HuH-7.5 (cell line): ENCODE measurements around the gene ASPG.

Experiments
- DNase-seq: peaks from one replicate; pipeline ENCODE4 v3.0.0; 2011; ENCODE audit warnings: low spot score

The ASPG gene

GRCh38 chr14:104105071-104105821, 19.7 kb downstream of the ASPG start:
- no peak for DNase-seq

GRCh38 chr14:104105822-104106470, 20.4 kb downstream of the ASPG start:
- no peak for DNase-seq

DNA sequence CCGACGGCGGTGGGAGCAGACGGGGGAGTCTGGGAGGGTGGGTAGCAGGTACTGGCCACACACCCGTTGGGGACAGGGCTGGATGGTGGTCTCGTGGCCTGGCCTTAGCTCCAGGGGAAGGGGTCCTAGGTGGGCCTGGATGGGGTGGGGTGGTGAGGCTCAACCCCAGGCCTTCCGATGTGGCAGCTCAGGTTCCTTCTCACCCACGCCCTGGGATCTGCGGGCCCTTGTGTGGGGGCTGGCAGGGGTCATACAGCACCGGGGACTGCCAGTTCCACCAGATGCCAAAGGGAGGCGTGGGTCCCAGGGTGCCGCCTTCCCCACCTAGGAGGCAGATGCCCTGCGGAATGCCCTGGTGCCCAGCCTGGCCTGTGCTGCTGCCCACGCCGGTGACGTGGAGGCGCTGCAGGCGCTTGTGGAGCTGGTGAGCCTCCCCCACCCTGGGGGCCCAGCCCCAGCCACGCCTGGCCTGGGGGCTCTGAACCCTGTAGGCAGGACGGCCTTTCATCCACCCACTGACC, 21.0 kb downstream of the ASPG start:
- DNase-seq = no peak

DNA sequence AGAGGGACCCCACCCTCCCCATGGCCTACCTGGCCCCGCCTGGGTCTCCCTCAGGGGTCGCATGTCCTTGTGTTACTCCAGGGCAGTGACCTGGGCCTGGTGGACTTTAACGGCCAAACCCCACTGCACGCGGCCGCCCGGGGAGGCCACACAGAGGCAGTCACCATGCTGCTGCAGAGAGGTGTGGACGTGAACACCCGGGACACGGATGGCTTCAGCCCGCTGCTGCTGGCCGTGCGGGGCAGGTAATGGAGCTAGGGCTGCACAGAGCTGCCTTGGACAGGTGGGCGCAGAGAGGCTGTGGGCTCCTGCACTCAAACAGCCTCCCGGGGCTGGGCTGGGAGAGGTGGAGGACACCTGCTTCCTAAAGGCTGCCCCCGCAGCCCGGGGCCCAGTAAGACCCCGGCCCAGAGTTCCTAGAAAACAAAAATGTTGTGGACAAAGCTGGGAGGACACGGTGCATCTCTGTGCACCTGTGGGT, 21.6 kb downstream of the ASPG start:
- no peak for DNase-seq

- no peak for DNase-seq
Measured at GRCh38 chr14:104107611-104108569, 22.4 kb downstream of the ASPG start.

DNA sequence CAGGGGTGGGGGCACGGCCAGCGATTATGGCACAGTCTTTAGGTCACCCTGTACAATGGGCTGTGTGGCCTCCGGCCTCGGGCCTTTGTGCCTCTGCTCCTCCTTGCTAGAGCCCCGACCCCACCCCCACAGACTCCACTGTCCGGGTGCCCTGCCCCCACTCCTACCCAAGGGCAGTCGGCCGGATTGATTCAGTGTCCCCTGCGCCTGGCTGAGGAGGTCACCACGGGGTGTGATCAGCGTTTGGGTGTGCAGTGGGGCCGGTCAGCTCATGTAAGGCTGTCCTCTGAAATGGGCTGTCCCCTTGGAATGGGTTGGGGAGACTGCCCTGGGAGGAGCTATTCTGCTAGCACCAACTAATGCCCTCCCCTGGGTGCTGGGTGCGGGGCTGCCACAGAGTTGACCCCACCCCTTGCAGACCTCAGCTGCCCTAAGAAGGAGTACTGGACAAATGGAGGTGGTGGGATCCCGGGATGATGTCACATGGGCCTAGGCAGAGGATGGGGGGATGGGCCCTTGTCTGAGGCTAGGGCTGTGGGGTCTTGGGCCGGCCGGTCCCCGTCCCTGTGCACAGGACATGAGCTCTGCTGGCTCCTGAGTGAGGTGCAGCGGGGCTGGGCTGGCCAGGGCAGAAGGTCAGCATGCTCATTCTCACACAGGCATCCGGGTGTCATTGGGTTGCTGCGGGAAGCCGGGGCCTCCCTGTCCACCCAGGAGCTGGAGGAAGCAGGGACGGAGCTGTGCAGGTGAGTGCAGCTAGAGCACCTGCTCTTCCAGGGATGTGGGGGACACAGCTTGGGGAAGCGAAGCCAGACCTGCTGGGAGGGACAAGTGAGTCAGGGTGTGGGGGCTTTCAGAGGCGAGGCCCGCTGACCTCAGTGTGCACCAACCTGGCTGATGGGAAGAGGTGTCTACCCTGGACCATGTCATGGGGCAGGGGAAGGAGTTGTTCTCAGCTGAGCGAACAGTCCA, 23.4 kb downstream of the ASPG start:
- DNase-seq = no peak

DNA sequence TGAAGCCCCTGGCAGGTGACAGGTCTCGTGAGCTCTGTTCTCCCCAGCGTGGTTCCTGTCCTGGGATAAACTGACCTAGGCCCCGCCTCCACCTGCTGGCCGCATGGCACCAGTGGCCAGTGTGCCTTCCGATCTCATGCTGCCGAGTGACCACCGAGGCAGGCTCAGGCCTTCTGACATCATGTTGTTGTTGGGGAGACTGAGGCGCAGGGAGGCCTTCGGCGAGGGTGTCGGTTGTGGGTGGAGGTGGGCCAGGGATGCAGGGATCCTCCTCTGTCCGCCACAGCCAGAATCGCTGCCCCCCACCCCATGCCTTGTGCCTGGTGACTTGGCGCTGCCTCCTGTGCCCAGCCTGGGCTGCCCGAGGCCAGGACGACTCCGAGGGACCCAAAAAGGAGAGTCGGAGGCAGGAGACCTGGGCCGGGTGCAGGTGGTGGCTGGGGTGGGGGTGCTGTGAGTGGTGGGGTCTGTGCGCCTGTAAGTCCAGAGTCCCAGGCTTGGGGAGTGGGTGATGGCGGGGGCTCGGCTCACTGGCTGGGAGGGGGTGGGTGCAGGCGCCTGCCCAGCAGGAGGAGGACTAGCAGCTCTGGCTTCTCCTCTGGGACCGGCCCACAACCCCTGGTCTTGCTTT, 24.3 kb downstream of the ASPG start:
- DNase-seq = no peak

DNA sequence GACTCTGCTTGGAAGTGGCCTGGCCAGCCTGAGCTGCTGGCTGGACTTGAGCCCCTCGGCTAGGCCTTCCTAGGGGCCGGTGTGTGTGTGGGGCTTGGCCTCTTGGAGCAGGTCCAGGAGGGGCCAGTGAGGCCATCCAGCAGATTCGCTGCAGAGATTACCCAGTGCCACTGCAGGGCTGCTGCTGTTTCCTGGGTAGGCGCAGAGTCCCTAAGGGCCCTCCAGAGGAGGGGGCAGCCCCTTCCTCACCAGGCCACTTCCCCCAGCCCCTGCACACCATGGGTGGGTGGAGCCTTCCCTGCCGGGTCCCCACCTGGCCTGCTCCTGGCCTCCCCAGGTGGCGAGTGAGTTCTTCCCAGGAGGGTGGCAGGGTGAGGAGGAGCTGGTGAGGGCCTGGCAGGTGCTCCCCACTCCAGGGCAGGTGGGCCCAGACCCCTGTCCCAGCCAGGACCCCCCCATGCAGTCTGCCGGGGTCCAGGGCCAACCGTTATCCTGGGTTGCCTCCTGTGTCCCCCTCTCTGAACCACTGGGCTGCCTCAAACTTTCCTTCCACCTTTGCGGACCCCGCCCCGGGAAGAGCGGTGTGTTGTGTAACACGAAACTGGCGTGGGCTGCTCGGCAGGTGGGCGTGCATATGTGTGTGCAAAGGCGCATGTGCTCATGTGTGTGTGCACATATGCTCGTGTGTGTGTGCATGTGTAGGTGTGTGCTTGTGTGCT, 25.1 kb downstream of the ASPG start:
- DNase-seq = no peak

DNA sequence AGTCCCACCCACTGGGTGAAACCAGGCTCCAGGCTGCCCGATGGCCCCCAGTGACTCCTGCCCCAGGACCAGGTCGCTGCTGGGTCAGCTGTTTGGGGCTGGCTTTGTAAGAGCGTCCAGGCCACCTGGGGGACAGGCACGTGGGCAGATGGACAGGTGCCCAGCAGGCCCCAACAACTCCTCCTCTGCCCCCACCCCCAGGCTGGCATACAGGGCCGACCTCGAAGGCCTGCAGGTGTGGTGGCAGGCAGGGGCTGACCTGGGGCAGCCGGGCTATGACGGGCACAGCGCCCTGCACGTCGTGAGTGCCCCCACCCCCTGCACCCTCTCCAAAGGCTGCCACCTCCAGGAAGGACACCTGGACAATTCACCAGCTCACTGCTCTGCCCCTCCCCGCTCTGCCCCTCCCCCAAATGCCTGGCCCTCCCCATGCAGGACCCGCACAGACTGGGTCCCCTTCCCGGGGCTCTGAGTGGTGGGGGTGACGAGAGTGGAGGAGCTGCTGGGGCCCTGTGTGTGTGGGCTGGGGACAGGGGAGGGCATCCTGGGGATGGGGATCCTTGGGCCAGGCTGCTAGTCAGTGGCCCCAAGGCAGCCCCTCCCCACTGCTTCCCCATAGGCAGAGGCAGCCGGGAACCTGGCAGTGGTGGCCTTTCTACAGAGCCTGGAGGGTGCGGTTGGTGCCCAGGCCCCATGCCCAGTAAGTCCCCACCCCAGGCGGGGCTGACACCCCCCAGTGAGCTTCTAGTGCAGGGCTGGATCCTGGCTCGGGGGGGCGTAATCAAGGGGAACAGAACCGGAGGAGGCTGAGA, 26.0 kb downstream of the ASPG start:
- no peak for DNase-seq

DNA sequence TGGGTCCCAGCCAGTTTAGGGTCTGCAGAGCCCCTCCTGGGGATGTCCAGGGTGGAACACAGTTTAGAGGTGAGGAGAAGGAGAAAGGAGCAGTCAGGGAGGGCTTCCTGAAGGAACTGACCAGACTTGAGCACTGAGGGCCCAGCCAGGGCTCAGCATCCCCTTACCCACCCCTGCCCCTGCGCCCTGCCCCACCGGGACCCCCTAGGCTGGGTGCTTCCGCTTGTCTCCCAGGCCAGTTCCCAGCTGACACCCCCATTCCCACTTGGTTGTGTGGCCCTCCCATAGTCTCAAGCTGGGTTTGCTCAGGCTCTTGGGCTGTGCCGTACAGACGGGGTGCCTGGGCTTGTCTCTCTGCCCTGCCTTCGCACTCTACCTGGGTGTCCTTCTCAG, 26.6 kb downstream of the ASPG start:
- no peak for DNase-seq

- no peak for DNase-seq
Measured at GRCh38 chr14:104112609-104113571, 27.4 kb downstream of the ASPG start.

GRCh38 chr14:104113631-104114420, 28.3 kb downstream of the ASPG start:
- DNase-seq = no peak

DNA sequence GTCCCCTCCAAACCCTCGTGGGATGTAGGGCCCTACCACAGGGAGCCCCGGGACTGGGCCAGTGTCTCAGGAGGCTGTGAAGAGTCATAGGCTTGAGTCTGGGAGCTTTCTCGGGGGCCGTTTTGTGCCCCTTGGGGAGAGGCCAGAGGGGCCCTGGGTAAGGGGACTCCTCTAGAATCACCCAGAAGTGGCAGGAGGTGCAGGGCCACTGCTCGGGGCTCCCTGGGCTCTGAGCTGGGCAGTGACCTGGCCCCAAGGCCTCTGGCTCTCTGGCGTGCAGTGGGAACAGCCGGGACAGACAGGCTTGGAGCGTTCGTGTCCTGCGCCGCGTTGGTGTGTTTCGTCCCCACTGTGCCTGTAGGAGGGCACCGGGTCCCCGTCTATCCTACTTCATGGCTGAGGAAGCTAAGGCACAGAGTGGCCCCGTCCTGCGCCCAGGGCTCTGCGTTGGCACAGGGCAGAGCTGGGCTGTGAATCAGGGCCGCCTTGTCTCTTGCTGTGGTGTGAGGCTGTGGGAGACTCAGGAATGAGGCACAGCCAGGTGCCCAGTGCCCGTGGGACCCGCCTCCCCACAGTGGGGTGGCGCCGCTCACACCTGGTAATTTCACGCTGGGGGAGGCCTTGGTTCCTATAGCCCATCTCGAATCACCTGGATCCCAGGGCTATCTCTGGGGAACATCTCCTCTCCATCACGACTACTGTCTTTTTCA, 29.1 kb downstream of the ASPG start:
- no peak for DNase-seq

DNA sequence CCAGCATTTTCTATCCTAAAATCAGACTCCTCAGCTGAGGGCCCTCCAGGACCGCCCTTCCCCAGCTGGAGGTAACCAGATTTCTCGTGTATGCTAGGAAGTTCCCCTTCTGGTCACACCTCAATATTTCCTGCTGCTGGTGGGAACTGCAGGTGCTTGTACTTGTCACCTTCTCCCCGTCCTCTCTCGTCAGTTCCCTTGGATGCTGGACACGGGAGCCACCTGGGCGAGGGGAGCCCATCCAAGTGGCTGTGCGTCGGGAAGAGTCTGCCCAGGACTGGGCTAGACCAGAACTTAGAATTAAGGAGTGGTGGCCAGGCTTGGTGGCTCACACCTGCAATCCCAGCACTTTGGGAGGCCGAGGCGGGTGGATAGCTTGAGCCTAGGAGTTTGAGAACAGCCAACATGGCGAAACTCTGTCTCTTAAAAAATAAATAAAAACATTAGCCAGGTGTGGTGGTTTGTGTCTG, 29.7 kb downstream of the ASPG start:
- DNase-seq = no peak

- no peak for DNase-seq
Measured at GRCh38 chr14:104115691-104116287, 30.3 kb downstream of the ASPG start.

- DNase-seq = no peak
Measured at GRCh38 chr14:104116288-104116755, 30.8 kb downstream of the ASPG start.
